HG03095 (cell line): ENCODE results near the gene RALGPS2.
"Not testable (repeated sequence)": the region's sequence is repeated elsewhere in the genome, so short reads cannot be mapped to it uniquely, and the experiment has no call there.

Experiments
- ATAC-seq: cut with Tn5 transposase; IDR thresholded peaks from one replicate; pipeline ENCODE4 v1.9.1; 2021; ENCODE audit warnings: moderate library complexity; ENCODE audit not compliant: unreplicated experiment

RALGPS2 gene

GRCh38 chr1:178774263-178774662 lies 49.2 kb downstream of the RALGPS2 start:
- no peak for ATAC-seq

GRCh38 chr1:178776553-178776952 lies 51.5 kb downstream of the RALGPS2 start:
- no peak for ATAC-seq

- no peak for ATAC-seq
Observed at GRCh38 chr1:178781533-178782330, 56.7 kb downstream of the RALGPS2 start.

- ATAC-seq = no peak
Observed at GRCh38 chr1:178784131-178784536, 59.1 kb downstream of the RALGPS2 start.

- ATAC-seq = no peak
Observed at GRCh38 chr1:178792394-178792793, 67.3 kb downstream of the RALGPS2 start.

GRCh38 chr1:178796013-178796412 lies 71.0 kb downstream of the RALGPS2 start:
- no peak for ATAC-seq

GRCh38 chr1:178797590-178797989 lies 72.5 kb downstream of the RALGPS2 start:
- ATAC-seq = no peak

- ATAC-seq = no peak
Observed at GRCh38 chr1:178798232-178798861, 73.3 kb downstream of the RALGPS2 start.

GRCh38 chr1:178802873-178803272 lies 77.8 kb downstream of the RALGPS2 start:
- ATAC-seq = no peak

- ATAC-seq = no peak
Observed at GRCh38 chr1:178806665-178807300, 81.7 kb downstream of the RALGPS2 start.

GRCh38 chr1:178808529-178808928 lies 83.5 kb downstream of the RALGPS2 start:
- no peak for ATAC-seq

GRCh38 chr1:178810585-178810984 lies 85.5 kb downstream of the RALGPS2 start:
- no peak for ATAC-seq

GRCh38 chr1:178818416-178818815 lies 93.4 kb downstream of the RALGPS2 start:
- ATAC-seq = no peak

GRCh38 chr1:178819123-178819522 lies 94.1 kb downstream of the RALGPS2 start:
- no peak for ATAC-seq

GRCh38 chr1:178821134-178821866 lies 96.3 kb downstream of the RALGPS2 start:
- ATAC-seq = no peak

- no peak for ATAC-seq
Observed at GRCh38 chr1:178825167-178825566, 100.1 kb downstream of the RALGPS2 start.

GRCh38 chr1:178844436-178844835 lies 119.4 kb downstream of the RALGPS2 start:
- ATAC-seq = no peak

- ATAC-seq = no peak
Observed at GRCh38 chr1:178846306-178846705, 121.3 kb downstream of the RALGPS2 start.

GRCh38 chr1:178847396-178847849 lies 122.4 kb downstream of the RALGPS2 start:
- no peak for ATAC-seq

- ATAC-seq = not testable (repeated sequence)
Observed at GRCh38 chr1:178847919-178848318, 122.9 kb downstream of the RALGPS2 start.

- no peak for ATAC-seq
Observed at GRCh38 chr1:178849918-178850317, 124.9 kb downstream of the RALGPS2 start.
